Measurements from ENCODE around the gene PSMG4. TPM values are rescaled to one million over a fixed set of nuclear protein-coding genes. Genes with fewer than 3 reads are reported as not detected.

The PSMG4 gene
- total and polyA plus RNA-seq, 2 of the 8 experiments (the other 6 are each of a cell fraction or from before 2014, with no cell fraction given), result 40.6 to 113 TPM

- H3K27ac ChIP-seq (ENCODE audit: low read depth, low read length), result no peak overlapping the region
- no peak overlapping the region for H3K23ac ChIP-seq (ENCODE audit: insufficient read length)
- no peak overlapping the region for H3K4me2 ChIP-seq (ENCODE audit: insufficient read depth in 1 of 2, low read depth in 2 of 2, low read length in 2 of 2)
- no peak overlapping the region for H4K5ac ChIP-seq (ENCODE audit: insufficient read length, low read depth, low read length)
- no peak overlapping the region for H2BK12ac ChIP-seq (ENCODE audit: low read depth, low read length)
- peaks cover 3 to 10% (median 4%) of the 10 kb centered on the region in 4 experiments; a peak in 6 of 7 replicates for H3K4me1 ChIP-seq (replicated peaks in 1 of 4; ENCODE audit: control insufficient read depth in 3 of 4, insufficient read depth in 4 of 4, low read length in 3 of 4)
- DNase-seq (ENCODE audit: low read depth in 1 of 2, low spot score in 2 of 2) (no peak), FAIRE-seq (no peak)
- H3K14ac ChIP-seq (ENCODE audit: insufficient read length), result no peak overlapping the region
- POLR2A ChIA-PET (ENCODE audit: partially characterized antibody), result interaction anchor here (0.9 to 8.1 kb wide), 5 partner anchors 12 to 47 kb away, joined by 3 to 40 read pairs (median 4); no protein-coding TSS in a partner anchor
- H3K56ac ChIP-seq (replicated peaks; ENCODE audit: insufficient read length, low read depth, low read length), result no peak overlapping the region
- H3K18ac ChIP-seq (ENCODE audit: extremely low read depth, low read length), result no peak overlapping the region
- no peak overlapping the region for H2AFZ ChIP-seq (ENCODE audit: low read length)
- no peak overlapping the region for H2BK20ac ChIP-seq (ENCODE audit: low read length)
- H3K36me3 ChIP-seq (ENCODE audit: control insufficient read depth in 2 of 4, insufficient read depth in 4 of 4, low read length in 3 of 4), result no peaks in the 10 kb centered on the region
- no peak overlapping the region for H4K91ac ChIP-seq (replicated peaks; ENCODE audit: insufficient read length, low read length)
- H3K23me2 ChIP-seq (ENCODE audit: low read depth, low read length), result no peaks in the 10 kb centered on the region
- CTCF ChIA-PET (ENCODE audit: partially characterized antibody), result interaction anchor here (0.9 to 2.3 kb wide), 7 partner anchors 9 to 259 kb away, joined by 3 to 7 read pairs (median 3); no protein-coding TSS in a partner anchor
- no peak overlapping the region for H3K4me3 ChIP-seq (ENCODE audit: extremely low read depth in 1 of 4, insufficient read depth in 2 of 4, low read depth in 3 of 4, low read length in 4 of 4)
- no peaks in the 10 kb centered on the region for H3K9me3 ChIP-seq (ENCODE audit: insufficient read depth in 2 of 2, low read depth in 1 of 2, low read length in 1 of 2)
- 95% methylated on average over 5 of the region's 5 CpGs; no CpG with 5 or more reads in 1 of the 2 experiments for WGBS, 2 experiments (ENCODE audit: extremely low coverage in 1 of 2, insufficient coverage in 1 of 2, insufficient read length in 1 of 2, insufficient replicate concordance in 2 of 2, low coverage in 1 of 2, low lambda C conversion rate in 2 of 2, missing lambda C conversion rate in 1 of 2)
- no peak overlapping the region for H3K4ac ChIP-seq (replicated peaks; ENCODE audit: insufficient read length, low read depth, low read length)
- no peaks in the 10 kb centered on the region for H4K20me1 ChIP-seq (replicated peaks in 1 of 2; ENCODE audit: control insufficient read depth in 1 of 2, insufficient read depth in 2 of 2, low read length in 2 of 2)
- H2BK5ac ChIP-seq (ENCODE audit: low read depth, low read length), result no peak overlapping the region
- H3K27me3 ChIP-seq (replicated peaks in 1 of 4; ENCODE audit: control insufficient read depth in 3 of 4, extremely low read depth in 1 of 4, insufficient read depth in 3 of 4, low read length in 3 of 4), result no peaks in the 10 kb centered on the region
- H2BK120ac ChIP-seq (replicated peaks; ENCODE audit: low read depth, low read length), result no peak overlapping the region
- no peak overlapping the region for H4K8ac ChIP-seq (ENCODE audit: extremely low read depth, insufficient read depth, low read length)
- no peak overlapping the region for H2BK15ac ChIP-seq (ENCODE audit: low read length)
- no peak overlapping the region for H3K9ac ChIP-seq (replicated peaks in 1 of 4; ENCODE audit: extremely low read depth in 1 of 4, low read depth in 3 of 4, low read length in 3 of 4)
- no peak overlapping the region for H2AK5ac ChIP-seq (ENCODE audit: low read depth, low read length)
- no peaks in the 10 kb centered on the region; the same call in 1 of the 2 replicates for H3K79me1 ChIP-seq (ENCODE audit: low read depth, low read length)
- no peaks in the 10 kb centered on the region for H3K79me2 ChIP-seq (ENCODE audit: control insufficient read depth in 1 of 2, insufficient read depth in 2 of 2, low read length in 2 of 2)
- TF ChIP-seq KDM4A (IDR thresholded peaks at IDR 0.05; ENCODE audit: low read depth, low read length, severe bottlenecking) (no peak), EZH2 (IDR thresholded peaks at IDR 0.05; ENCODE audit: low read depth, low read length, severe bottlenecking) (no peak), NRF1 (IDR thresholded peaks at IDR 0.05; ENCODE audit: low read depth, low read length) (no peak), CREB1 (IDR thresholded peaks at IDR 0.05) (no peak), JUN (IDR thresholded peaks at IDR 0.05; ENCODE audit: low read depth, low read length) (no peak), NANOG (IDR thresholded peaks at IDR 0.05; ENCODE audit: insufficient read depth, low read depth, low read length, poor library complexity, severe bottlenecking) (no peak), RNF2 (IDR thresholded peaks at IDR 0.05; ENCODE audit: borderline replicate concordance, low read depth, low read length, missing control alignments, poor library complexity, severe bottlenecking) (no peak)
Observed at GRCh38 chr6:3211681-3212080, 47.1 kb upstream of the PSMG4 start.

Measured in H1 (cell line).